Fibroblast of villous mesenchyme (primary cell): ENCODE measurements around the gene GORASP1. TPM values are rescaled to one million over a fixed set of nuclear protein-coding genes. Genes with fewer than 3 reads are reported as not detected.

Experiments
- DNase-seq: peaks from one replicate; pipeline ENCODE4 v3.0.0-alpha.2; 2010; ENCODE audit warnings: low read depth
- H3K4me3 ChIP-seq: 2 replicates; pipeline ENCODE4 v1.5.1; 2011; ENCODE audit warnings: low read depth, mild to moderate bottlenecking, low read length
- CTCF ChIP-seq: IDR thresholded peaks from 2 replicates; pipeline ENCODE4 v1.5.1; 2012; ENCODE audit warnings: low read depth, mild to moderate bottlenecking, low read length; ENCODE audit not compliant: insufficient read depth
- total RNA-seq: library from RNA; depleted of rRNA; stranded (reverse); fragments of >200 nt; gene quantifications from 2 replicates; pipeline ENCODE4 v1.2.3, GENCODE V29; 2012

Gene GORASP1
- total RNA-seq, 1 donor = 44.9 TPM

GRCh38 chr3:39122813-39123212, 15.4 kb upstream of the GORASP1 start:
- H3K4me3 ChIP-seq = no peak overlapping the region
- no peak for TF ChIP-seq CTCF
- DNase-seq = no peak

- no peak for DNase-seq
- no peak for TF ChIP-seq CTCF
- no peak overlapping the region for H3K4me3 ChIP-seq
Observed at GRCh38 chr3:39121621-39122020, 14.2 kb upstream of the GORASP1 start.

DNA sequence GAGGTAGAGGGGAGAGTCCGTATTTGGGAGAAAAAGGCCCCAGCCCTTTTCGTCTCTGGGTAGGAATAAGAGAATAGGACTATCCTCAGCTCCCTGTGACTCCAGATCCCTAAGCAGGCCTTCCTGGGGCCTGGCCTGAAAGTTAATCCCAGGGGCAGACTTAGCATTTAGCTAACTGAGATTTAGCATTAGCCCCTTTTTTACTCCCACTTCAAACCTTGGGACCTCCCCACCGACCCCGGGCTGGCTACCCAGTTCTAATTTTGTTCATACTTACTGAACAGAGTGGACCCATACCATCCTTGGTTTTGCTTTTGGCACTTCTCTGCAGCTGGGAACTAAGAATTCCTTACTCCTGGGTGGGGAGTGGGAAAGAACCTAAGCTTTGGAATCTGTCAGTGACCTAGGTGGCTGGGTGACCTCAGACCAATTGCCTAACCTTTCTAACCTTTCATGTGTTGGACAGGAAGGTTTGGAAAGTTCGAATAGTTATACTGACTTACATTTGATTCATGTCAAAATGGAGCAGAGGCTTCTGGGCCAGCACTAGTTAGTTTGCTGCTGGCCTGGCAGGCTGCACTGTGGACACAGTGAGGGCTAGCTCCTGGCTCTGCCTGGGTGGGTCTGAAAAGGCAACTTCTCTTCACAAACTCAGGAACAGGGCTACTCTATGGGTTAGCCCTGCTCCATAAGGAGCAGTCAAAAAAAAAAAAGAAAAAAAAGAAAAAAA, 11.7 kb upstream of the GORASP1 start:
- TF ChIP-seq CTCF = no peak
- H3K4me3 ChIP-seq = no peak overlapping the region
- no peak for DNase-seq

DNA sequence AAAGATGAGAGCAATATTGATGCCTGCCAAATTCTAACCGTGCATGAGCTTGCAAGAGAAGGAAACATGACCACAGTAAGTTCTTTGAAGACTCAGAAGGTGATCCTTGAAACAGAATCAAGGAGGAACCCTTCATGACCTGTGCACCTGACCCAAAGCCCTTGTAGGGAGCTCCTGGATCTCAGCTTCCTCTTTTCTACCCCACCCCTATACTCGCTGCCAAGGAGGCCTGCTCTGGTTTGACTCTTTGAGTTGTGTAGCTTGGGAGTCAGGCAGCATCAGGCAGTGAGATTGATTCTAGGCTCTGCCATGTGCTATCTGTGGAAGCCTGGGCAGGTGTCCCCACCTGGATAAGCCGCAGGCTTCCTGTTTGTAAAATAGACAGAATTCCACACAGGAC, 10.7 kb upstream of the GORASP1 start:
- TF ChIP-seq CTCF = no peak
- DNase-seq = no peak
- H3K4me3 ChIP-seq = no peak overlapping the region

DNA sequence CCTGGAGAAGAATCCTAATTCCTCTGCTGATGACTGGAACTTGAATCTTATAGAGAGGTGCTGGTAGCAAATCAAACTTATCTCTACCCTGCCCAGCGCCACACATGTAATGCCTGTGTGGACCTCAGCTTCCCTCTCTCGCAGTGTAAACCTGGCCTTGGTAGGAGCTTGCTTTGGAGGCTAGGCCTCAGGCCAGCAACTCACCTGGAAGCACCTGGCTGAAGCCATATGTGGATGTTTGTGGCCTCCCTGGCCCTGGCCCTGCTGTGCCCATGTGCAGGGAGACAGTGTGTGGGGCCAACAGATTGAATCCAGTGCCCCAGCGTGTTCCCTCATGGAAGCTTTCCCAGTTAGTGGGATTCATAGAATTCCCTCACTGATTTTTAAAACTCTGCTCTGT, 8.4 kb upstream of the GORASP1 start:
- no peak overlapping the region for H3K4me3 ChIP-seq
- no peak for DNase-seq
- TF ChIP-seq CTCF = no peak

GRCh38 chr3:39114456-39114855, 7.0 kb upstream of the GORASP1 start:
- no peak for TF ChIP-seq CTCF
- no peak for DNase-seq
- H3K4me3 ChIP-seq = no peak overlapping the region

GRCh38 chr3:39113291-39113690, 5.9 kb upstream of the GORASP1 start:
- no peak for DNase-seq
- H3K4me3 ChIP-seq = no peak overlapping the region
- no peak for TF ChIP-seq CTCF
